Esophagus muscularis mucosa (tissue), 3 donors: ENCODE results near the gene SNTB2.

Experiments
- EP300 ChIP-seq: sonication (generic); formaldehyde crosslinking; IDR thresholded peaks from one replicate; pipeline ENCODE4 v1.6.1; 2017; ENCODE audit warnings: antibody characterized with exemption
- TF ChIP-seq, protein P1 (sequence below), 3 experiments: fragments of 200-600 bp in 2 of 3; fragments of 450-650 bp in 1 of 3; sonication (generic) in 2 of 3; IDR thresholded peaks; one replicate each; pipeline ENCODE4 v1.5.1; 2017 to 2019; ENCODE audit warnings: antibody characterized with exemption in 3 of 3, mild to moderate bottlenecking in 2 of 3, moderate library complexity in 1 of 3

DNA sequence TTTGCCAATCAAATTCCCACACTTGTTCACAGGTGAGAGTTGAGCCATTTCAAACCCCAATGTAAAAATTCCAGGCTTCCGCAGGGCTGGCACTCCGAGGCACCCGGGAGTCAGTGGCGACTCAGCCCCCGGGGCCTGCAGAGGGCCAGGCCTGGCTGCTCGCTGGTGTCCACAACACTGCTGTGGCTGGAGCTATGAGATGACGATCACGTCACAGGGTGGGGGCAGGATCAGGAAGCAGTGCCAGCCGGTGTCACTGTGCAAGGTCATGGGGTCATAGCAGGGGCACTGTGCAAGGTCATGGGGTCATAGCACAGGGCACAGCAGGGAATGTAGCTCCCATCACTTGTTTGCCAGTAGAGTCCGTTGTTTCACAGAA is 131.9 kb downstream of the SNTB2 start:
- no peak for TF ChIP-seq EP300
- TF ChIP-seq, protein P1, sequence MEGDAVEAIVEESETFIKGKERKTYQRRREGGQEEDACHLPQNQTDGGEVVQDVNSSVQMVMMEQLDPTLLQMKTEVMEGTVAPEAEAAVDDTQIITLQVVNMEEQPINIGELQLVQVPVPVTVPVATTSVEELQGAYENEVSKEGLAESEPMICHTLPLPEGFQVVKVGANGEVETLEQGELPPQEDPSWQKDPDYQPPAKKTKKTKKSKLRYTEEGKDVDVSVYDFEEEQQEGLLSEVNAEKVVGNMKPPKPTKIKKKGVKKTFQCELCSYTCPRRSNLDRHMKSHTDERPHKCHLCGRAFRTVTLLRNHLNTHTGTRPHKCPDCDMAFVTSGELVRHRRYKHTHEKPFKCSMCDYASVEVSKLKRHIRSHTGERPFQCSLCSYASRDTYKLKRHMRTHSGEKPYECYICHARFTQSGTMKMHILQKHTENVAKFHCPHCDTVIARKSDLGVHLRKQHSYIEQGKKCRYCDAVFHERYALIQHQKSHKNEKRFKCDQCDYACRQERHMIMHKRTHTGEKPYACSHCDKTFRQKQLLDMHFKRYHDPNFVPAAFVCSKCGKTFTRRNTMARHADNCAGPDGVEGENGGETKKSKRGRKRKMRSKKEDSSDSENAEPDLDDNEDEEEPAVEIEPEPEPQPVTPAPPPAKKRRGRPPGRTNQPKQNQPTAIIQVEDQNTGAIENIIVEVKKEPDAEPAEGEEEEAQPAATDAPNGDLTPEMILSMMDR (IDR thresholded peaks at IDR 0.05): no peak
